OCI-LY1 (cell line): ENCODE results near the gene ADORA2A.

Source experiments
- H2AFZ ChIP-seq: fragments of 200-600 bp; sonication (generic), shearing (Covaris generic); 2 replicates; pipeline ENCODE4 v1.6.0; 2014; ENCODE audit warnings: antibody characterized with exemption, mild to moderate bottlenecking, low read length
- H3F3A ChIP-seq: fragments of 200-600 bp; sonication (generic), shearing (Covaris generic); 2 replicates; pipeline ENCODE4 v1.6.0; 2014; ENCODE audit warnings: mild to moderate bottlenecking, antibody characterized with exemption, low read length, moderate library complexity; ENCODE audit not compliant: insufficient read depth
- H3K27ac ChIP-seq: fragments of 200-600 bp; sonication (generic); 2 replicates; pipeline ENCODE4 v1.5.1; 2014; ENCODE audit warnings: low read length, mixed run types, mild to moderate bottlenecking, low read depth; ENCODE audit not compliant: poor library complexity, severe bottlenecking
- H3K27me3 ChIP-seq: fragments of 200-600 bp; sonication (generic); 2 replicates; pipeline ENCODE4 v1.6.0; 2014; ENCODE audit warnings: antibody characterized with exemption, mild to moderate bottlenecking, low read length, moderate library complexity; ENCODE audit not compliant: insufficient read depth
- H3K36me3 ChIP-seq: fragments of 200-600 bp; sonication (generic); 2 replicates; pipeline ENCODE4 v1.6.1; 2014; ENCODE audit warnings: mild to moderate bottlenecking, antibody characterized with exemption, low read length, moderate library complexity, mixed read lengths; ENCODE audit not compliant: insufficient read depth
- H3K4me1 ChIP-seq: fragments of 200-600 bp; sonication (generic); 2 replicates; pipeline ENCODE4 v1.5.1; 2014; ENCODE audit warnings: mild to moderate bottlenecking, low read length, moderate library complexity; ENCODE audit not compliant: insufficient read depth, severe bottlenecking
- H3K4me2 ChIP-seq: fragments of 200-600 bp; sonication (generic), shearing (Covaris generic); 2 replicates; pipeline ENCODE4 v1.6.1; 2014; ENCODE audit warnings: low read length
- H3K4me3 ChIP-seq: fragments of 200-600 bp; sonication (generic); 2 replicates; pipeline ENCODE4 v1.5.1; 2014; ENCODE audit warnings: low read length, low read depth, mild to moderate bottlenecking, mixed read lengths; ENCODE audit not compliant: poor library complexity, severe bottlenecking
- H3K79me2 ChIP-seq: fragments of 200-600 bp; shearing (Covaris generic); 2 replicates; pipeline ENCODE4 v1.6.1; 2016; ENCODE audit warnings: mixed run types, low read length, mixed read lengths; ENCODE audit not compliant: insufficient read depth
- H3K9ac ChIP-seq: fragments of 200-600 bp; sonication (generic), shearing (Covaris generic); 2 replicates; pipeline ENCODE4 v1.6.1; 2014; ENCODE audit warnings: mild to moderate bottlenecking, low read length, mixed read lengths
- H3K9me2 ChIP-seq: fragments of 200-600 bp; sonication (generic), shearing (Covaris generic); 2 replicates; pipeline ENCODE4 v1.6.1; 2014; ENCODE audit warnings: low read depth, mild to moderate bottlenecking, low read length, mixed read lengths
- H3K9me3 ChIP-seq: fragments of 200-600 bp; shearing (Covaris generic); 2 replicates; pipeline ENCODE4 v1.6.1; 2014; ENCODE audit warnings: low read length, mixed read lengths
- H4K20me1 ChIP-seq: fragments of 200-600 bp; sonication (generic), shearing (Covaris generic); 2 replicates; pipeline ENCODE4 v1.6.0; 2016; ENCODE audit warnings: mild to moderate bottlenecking, low read length; ENCODE audit not compliant: insufficient read depth
- CTCF ChIP-seq: fragments of 200-600 bp; sonication (generic), shearing (Covaris generic); IDR thresholded peaks from 2 replicates; pipeline ENCODE4 v1.5.1; 2017; ENCODE audit warnings: mild to moderate bottlenecking, antibody characterized with exemption, low read length, moderate library complexity, mixed read lengths
- EZH2 ChIP-seq: fragments of 200-600 bp; sonication (generic), shearing (Covaris generic); IDR thresholded peaks from 2 replicates; pipeline ENCODE4 v1.8.0; 2017; ENCODE audit warnings: borderline replicate concordance, mixed run types, mild to moderate bottlenecking, antibody characterized with exemption, low read length, moderate library complexity, mixed read lengths

Gene ADORA2A

GRCh38 chr22:24423519-24424000 is 3.8 kb upstream of the ADORA2A start:
- no peak overlapping the region for H3K27ac ChIP-seq
- H3K9me2 ChIP-seq: no peaks in the 10 kb centered on the region
- no peak overlapping the region for H2AFZ ChIP-seq
- H3K27me3 ChIP-seq: no peaks in the 10 kb centered on the region
- TF ChIP-seq CTCF: peak; percentile 73
- TF ChIP-seq EZH2: no peak
- H3F3A ChIP-seq: no peaks in the 10 kb centered on the region
- H3K9ac ChIP-seq: peak overlapping the region; percentile 68
- no peaks in the 10 kb centered on the region for H3K36me3 ChIP-seq
- H3K4me3 ChIP-seq: peak overlapping the region; percentile 69
- H3K4me2 ChIP-seq: peak overlapping the region; percentile 70
- H3K79me2 ChIP-seq: no peaks in the 10 kb centered on the region
- peaks cover 48% of the 10 kb centered on the region for H3K4me1 ChIP-seq
- no peaks in the 10 kb centered on the region for H3K9me3 ChIP-seq
- H4K20me1 ChIP-seq: no peaks in the 10 kb centered on the region

DNA sequence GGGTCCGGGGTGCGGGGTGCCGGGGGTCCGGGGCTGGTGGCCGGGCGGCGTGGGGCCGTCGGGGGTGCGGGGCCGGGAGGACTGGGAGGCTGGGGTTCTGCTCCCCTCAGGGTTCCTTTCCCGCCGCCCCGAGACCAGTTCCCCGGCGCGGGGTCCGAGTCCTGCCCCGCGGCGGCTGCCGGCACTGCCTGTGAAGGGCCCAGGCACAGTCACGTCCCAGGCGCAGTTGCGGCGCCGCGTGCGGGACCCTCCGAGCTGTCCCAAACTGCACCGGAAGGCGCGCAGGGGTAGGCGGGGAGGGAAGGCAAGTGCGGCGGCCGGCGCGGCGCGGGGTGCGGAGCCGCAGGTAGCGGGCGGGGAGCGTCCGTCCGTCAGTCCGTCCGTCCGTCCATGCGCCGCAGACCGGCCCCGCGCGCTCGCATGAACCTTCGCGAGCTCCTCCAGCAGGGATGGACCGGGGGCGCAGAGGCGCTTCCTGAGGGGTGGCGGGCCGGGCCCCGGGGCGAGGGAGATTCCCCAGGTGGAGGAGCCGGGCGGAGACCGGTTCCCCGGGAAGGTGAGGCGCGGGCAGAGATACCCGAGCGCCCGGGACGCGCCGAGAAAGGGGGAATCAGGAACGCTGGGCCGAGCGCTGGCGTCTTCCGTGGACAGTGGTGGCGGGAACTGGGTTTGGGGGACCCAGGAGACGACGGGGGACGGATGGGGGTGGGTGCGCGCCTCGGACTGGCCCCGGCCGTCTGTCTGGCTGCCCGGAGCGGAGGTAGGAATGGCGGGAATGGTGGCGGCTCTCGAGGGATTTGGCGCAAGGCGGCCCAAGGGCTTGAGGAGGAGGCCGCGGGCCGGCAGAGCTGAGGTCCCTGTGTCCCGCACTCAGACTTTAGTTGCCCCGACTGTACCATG is 3.1 kb upstream of the ADORA2A start:
- Histone ChIP-seq H3K4me1 (peaks cover 55% of the 10 kb centered on the region), H3K9ac (peak overlapping the region; percentile 68), H2AFZ (no peak overlapping the region), H4K20me1 (no peaks in the 10 kb centered on the region), H3K9me3 (no peaks in the 10 kb centered on the region), H3K9me2 (no peaks in the 10 kb centered on the region), H3K4me2 (peak overlapping the region; percentile 70), H3K27ac (peak overlapping the region; percentile 99), H3K36me3 (no peaks in the 10 kb centered on the region), H3F3A (no peaks in the 10 kb centered on the region), H3K79me2 (no peaks in the 10 kb centered on the region), H3K4me3 (peak overlapping the region; percentile 69), H3K27me3 (no peaks in the 10 kb centered on the region)
- TF ChIP-seq EZH2 (no peak), CTCF (no peak)

DNA sequence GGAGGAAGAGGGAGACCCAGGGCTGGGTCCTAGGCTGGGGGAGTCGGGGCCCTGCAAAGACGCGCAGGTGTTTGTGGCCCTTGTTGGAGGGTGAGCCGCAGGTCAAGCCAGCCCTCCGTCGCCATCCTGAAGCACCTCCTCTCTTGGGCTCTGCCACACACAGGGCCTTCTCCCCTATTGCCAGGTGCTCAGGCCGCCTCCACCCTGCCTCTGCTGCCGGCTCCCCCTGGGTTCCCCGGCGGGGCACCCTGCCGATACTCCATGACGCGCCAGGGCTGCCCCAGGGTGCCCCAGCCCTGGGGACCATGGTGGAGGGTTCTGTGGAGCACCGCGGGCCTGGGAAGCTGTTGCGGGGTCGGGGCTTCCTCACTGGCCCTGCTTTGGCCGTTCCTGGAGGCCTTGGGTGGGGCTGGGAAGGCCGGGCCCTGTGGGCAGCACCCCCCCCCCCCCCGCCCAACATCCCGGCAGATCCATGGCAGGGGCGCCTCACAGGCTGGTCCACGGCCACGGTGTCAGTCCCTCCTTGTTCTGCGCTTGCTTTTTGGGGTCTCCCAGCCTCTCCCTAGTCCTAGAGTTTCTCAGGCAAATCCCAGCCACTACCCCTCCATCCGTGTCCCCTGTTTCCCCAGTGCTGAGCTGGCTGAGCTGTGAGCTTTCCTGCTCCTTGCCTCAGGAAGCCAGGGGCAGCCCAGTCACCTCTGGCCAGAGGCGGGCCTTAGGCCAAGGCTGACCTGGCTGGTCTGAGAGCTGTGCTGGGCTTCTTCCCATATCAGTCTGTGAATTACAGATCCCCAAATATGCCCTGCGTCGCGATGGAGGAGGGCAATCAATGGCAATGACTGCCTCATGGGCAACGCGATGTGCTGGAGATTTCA is 2.3 kb upstream of the ADORA2A start:
- Histone ChIP-seq H3K4me3 (peak overlapping the region; percentile 69), H3K4me1 (peaks cover 64% of the 10 kb centered on the region), H3K9me2 (no peaks in the 10 kb centered on the region), H3K36me3 (no peaks in the 10 kb centered on the region), H3K9me3 (no peaks in the 10 kb centered on the region), H4K20me1 (no peaks in the 10 kb centered on the region), H2AFZ (no peak overlapping the region), H3K9ac (peak overlapping the region; percentile 68), H3K27ac (peak overlapping the region; percentile 99), H3K27me3 (no peaks in the 10 kb centered on the region), H3K4me2 (peak overlapping the region; percentile 70), H3K79me2 (no peaks in the 10 kb centered on the region), H3F3A (no peaks in the 10 kb centered on the region)
- no peak for TF ChIP-seq CTCF
